Measurements from ENCODE around the gene TMEM108. TPM values are rescaled to one million over a fixed set of nuclear protein-coding genes. Genes with fewer than 3 reads are reported as not detected.

The TMEM108 gene
- total RNA-seq, 1 experiment from 2014 or later, result not detected

- H3K36me3 Mint-ChIP-seq (ENCODE audit: insufficient read depth, unreplicated experiment), result no peaks in the 10 kb centered on the region
- no peak overlapping the region for H3K4me3 Mint-ChIP-seq (ENCODE audit: unreplicated experiment)
- peaks cover 15% of the 10 kb centered on the region for H3K27me3 Mint-ChIP-seq (ENCODE audit: insufficient read depth, unreplicated experiment)
- no peak for TF ChIP-seq CTCF (IDR thresholded peaks at IDR 0.05; ENCODE audit: insufficient read depth in 1 of 2, low read depth in 1 of 2, low read length in 1 of 2, severe bottlenecking in 1 of 2, unreplicated experiment in 1 of 2)
- no TSS peak for BruUV-seq (replicated peaks)
- H3K27ac Mint-ChIP-seq (ENCODE audit: unreplicated experiment), result no peak overlapping the region
- POLR2A ChIA-PET, result no interaction called here
- H3K4me1 Mint-ChIP-seq (ENCODE audit: low read depth, unreplicated experiment), result no peaks in the 10 kb centered on the region
- no peak for DNase-seq
- H3K9me3 Mint-ChIP-seq (ENCODE audit: unreplicated experiment), result no peaks in the 10 kb centered on the region
- intact Hi-C loops (cut with micrococcal nuclease; ENCODE audit: unreplicated experiment), result no loop called here
- Histone ChIP-seq H3K4me3 (ENCODE audit: low read depth, low read length) (no peak overlapping the region), H3K36me3 (ENCODE audit: control insufficient read depth, insufficient read depth, low read length) (no peaks in the 10 kb centered on the region), H3K9me3 (no peaks in the 10 kb centered on the region), H3K27me3 (replicated peaks; ENCODE audit: control insufficient read depth, insufficient read depth, low read length) (0 out of 2 replicates have a peak, but pooled peaks cover 2% of the 10 kb centered on the region), H3K4me1 (no peaks in the 10 kb centered on the region)
- CTCF ChIA-PET, result no interaction called here
Observed at GRCh38 chr3:133123636-133124035, 85.4 kb downstream of the TMEM108 start.

- no peak overlapping the region for H3K27ac Mint-ChIP-seq (ENCODE audit: unreplicated experiment)
- no peak for TF ChIP-seq CTCF (IDR thresholded peaks at IDR 0.05; ENCODE audit: insufficient read depth in 1 of 2, low read depth in 1 of 2, low read length in 1 of 2, severe bottlenecking in 1 of 2, unreplicated experiment in 1 of 2)
- ChIA-PET CTCF (no interaction called here), POLR2A (no interaction called here)
- intact Hi-C loops (cut with micrococcal nuclease; ENCODE audit: unreplicated experiment), result no loop called here
- Histone ChIP-seq H3K9me3 (no peaks in the 10 kb centered on the region), H3K4me1 (no peaks in the 10 kb centered on the region), H3K27me3 (replicated peaks; ENCODE audit: control insufficient read depth, insufficient read depth, low read length) (0 out of 2 replicates have a peak, but pooled peaks cover 2% of the 10 kb centered on the region), H3K36me3 (ENCODE audit: control insufficient read depth, insufficient read depth, low read length) (no peaks in the 10 kb centered on the region), H3K4me3 (ENCODE audit: low read depth, low read length) (no peak overlapping the region)
- no peak for DNase-seq
- H3K9me3 Mint-ChIP-seq (ENCODE audit: unreplicated experiment), result no peaks in the 10 kb centered on the region
- peaks cover 15% of the 10 kb centered on the region for H3K27me3 Mint-ChIP-seq (ENCODE audit: insufficient read depth, unreplicated experiment)
- no peaks in the 10 kb centered on the region for H3K36me3 Mint-ChIP-seq (ENCODE audit: insufficient read depth, unreplicated experiment)
- H3K4me1 Mint-ChIP-seq (ENCODE audit: low read depth, unreplicated experiment), result no peaks in the 10 kb centered on the region
- no peak overlapping the region for H3K4me3 Mint-ChIP-seq (ENCODE audit: unreplicated experiment)
- BruUV-seq (replicated peaks), result no TSS peak
Observed at GRCh38 chr3:133124511-133124910, 86.3 kb downstream of the TMEM108 start.

GRCh38 chr3:133125171-133125570 is 87.0 kb downstream of the TMEM108 start:
- no peak overlapping the region for H3K4me3 ChIP-seq (ENCODE audit: low read depth, low read length)
- ChIA-PET CTCF (no interaction called here), POLR2A (no interaction called here)
- Mint-ChIP-seq H3K27ac (ENCODE audit: unreplicated experiment) (no peak overlapping the region), H3K27me3 (ENCODE audit: insufficient read depth, unreplicated experiment) (peaks cover 9% of the 10 kb centered on the region), H3K9me3 (ENCODE audit: unreplicated experiment) (no peaks in the 10 kb centered on the region), H3K4me1 (ENCODE audit: low read depth, unreplicated experiment) (no peaks in the 10 kb centered on the region), H3K4me3 (ENCODE audit: unreplicated experiment) (no peak overlapping the region), H3K36me3 (ENCODE audit: insufficient read depth, unreplicated experiment) (no peaks in the 10 kb centered on the region)
- no peak for TF ChIP-seq CTCF (IDR thresholded peaks at IDR 0.05; ENCODE audit: insufficient read depth in 1 of 2, low read depth in 1 of 2, low read length in 1 of 2, severe bottlenecking in 1 of 2, unreplicated experiment in 1 of 2)
- H3K9me3 ChIP-seq, result no peaks in the 10 kb centered on the region
- 0 out of 2 replicates have a peak, but pooled peaks cover 1% of the 10 kb centered on the region for H3K27me3 ChIP-seq (replicated peaks; ENCODE audit: control insufficient read depth, insufficient read depth, low read length)
- H3K36me3 ChIP-seq (ENCODE audit: control insufficient read depth, insufficient read depth, low read length), result no peaks in the 10 kb centered on the region
- intact Hi-C loops (cut with micrococcal nuclease; ENCODE audit: unreplicated experiment), result no loop called here
- DNase-seq, result no peak
- no TSS peak for BruUV-seq (replicated peaks)
- H3K4me1 ChIP-seq, result no peaks in the 10 kb centered on the region

All from Caco-2 (cell line).